Kidney (tissue), 14 donors: ENCODE results near the gene EPYC. TPM values are rescaled to one million over a fixed set of nuclear protein-coding genes. Genes with fewer than 3 reads are reported as not detected.

Source experiments
- DNase-seq, 5 donors: peaks; one replicate each; pipeline ENCODE4 v3.0.0-alpha.2; 2013 to 2020
- FAIRE-seq: peaks from 2 replicates; lab custom pipeline; 2012; peaks lifted over from hg19 to GRCh38; lab: Jason Lieb, UNC
- H3K27ac ChIP-seq, 2 donors: one replicate each; pipeline ENCODE4 v1.7.0; 2013; ENCODE audit warnings: low read depth in 2 of 2, low read length in 2 of 2, inconsistent platforms in 1 of 2
- H3K27me3 ChIP-seq: one replicate; pipeline ENCODE4 v1.7.1; 2013; ENCODE audit warnings: low read length, inconsistent platforms; ENCODE audit not compliant: control insufficient read depth, insufficient read depth
- H3K36me3 ChIP-seq, 3 donors: one replicate each; pipeline versions ENCODE4 v1.7.0 to v1.7.1; 2013; ENCODE audit warnings: low read length in 3 of 3, control low read depth in 1 of 3, inconsistent platforms in 1 of 3; ENCODE audit not compliant: insufficient read depth in 3 of 3, control insufficient read depth in 2 of 3
- H3K4me1 ChIP-seq, 3 donors: one replicate each; pipeline versions ENCODE4 v1.7.0 to v1.7.1; 2013; ENCODE audit warnings: low read length in 3 of 3, inconsistent platforms in 1 of 3, low read depth in 1 of 3; ENCODE audit not compliant: control insufficient read depth in 2 of 3, insufficient read depth in 2 of 3
- H3K4me3 ChIP-seq, 3 donors: one replicate each; pipeline versions ENCODE4 v1.7.0 to v1.8.1; 2013; ENCODE audit warnings: low read length in 3 of 3, control low read depth in 1 of 3, inconsistent platforms in 1 of 3
- H3K9ac ChIP-seq, 3 donors: one replicate each; pipeline versions ENCODE4 v1.7.0 to v1.7.1; 2013; ENCODE audit warnings: low read length in 3 of 3, control low read depth in 1 of 3, inconsistent platforms in 1 of 3
- H3K9me3 ChIP-seq, 3 donors: one replicate each; pipeline versions ENCODE4 v1.7.0 to v1.7.1; 2013; ENCODE audit warnings: low read length in 3 of 3, control low read depth in 1 of 3, inconsistent platforms in 1 of 3; ENCODE audit not compliant: control insufficient read depth in 2 of 3, insufficient read depth in 1 of 3
- intact Hi-C: fragments of 100-400 bp; cut with DNase I; formaldehyde crosslinking; loops from one replicate; pipeline ENCODE4 v1.11.1; 2022
- polyA plus RNA-seq: library from polyadenylated mRNA; stranded (reverse); fragments of 350-450 nt; fragmentation: Illumina TruSeq; extraction: RNeasy Lipid Tissue Mini Kit (QIAGEN cat#74804); gene quantifications from one replicate; pipeline ENCODE4 v1.2.3, GENCODE V29; 2014; ENCODE audit warnings: low read depth, low replicate concordance; ENCODE audit not compliant: insufficient read depth
- total RNA-seq: library from RNA; stranded (reverse); fragmentation: NEBNext Ultra II Directional; extraction: Animal tissue kit (Norgen Biotek cat#: 25700); gene quantifications from one replicate; pipeline ENCODE4 v1.2.1, GENCODE V29; 2021
- TF ChIP-seq, protein P1 (sequence below): IDR thresholded peaks from 3 replicates; pipeline ENCODE4 v1.5.1; 2012; ENCODE audit warnings: mild to moderate bottlenecking, moderate library complexity, borderline replicate concordance; ENCODE audit not compliant: insufficient read depth; ENCODE audit errors: extremely low read depth
- donor health status: control.
- donor health status: control.
- donor health status: control.
- donor health status: control.
- donor health status: control.
- donor health status: DM: yes; HTN: yes; CAD: no.
- donor health status: Normal renal cell carcinoma (clear cell type).

Gene EPYC
- total and polyA plus RNA-seq, 2 donors from 2014 or later = not detected

DNA sequence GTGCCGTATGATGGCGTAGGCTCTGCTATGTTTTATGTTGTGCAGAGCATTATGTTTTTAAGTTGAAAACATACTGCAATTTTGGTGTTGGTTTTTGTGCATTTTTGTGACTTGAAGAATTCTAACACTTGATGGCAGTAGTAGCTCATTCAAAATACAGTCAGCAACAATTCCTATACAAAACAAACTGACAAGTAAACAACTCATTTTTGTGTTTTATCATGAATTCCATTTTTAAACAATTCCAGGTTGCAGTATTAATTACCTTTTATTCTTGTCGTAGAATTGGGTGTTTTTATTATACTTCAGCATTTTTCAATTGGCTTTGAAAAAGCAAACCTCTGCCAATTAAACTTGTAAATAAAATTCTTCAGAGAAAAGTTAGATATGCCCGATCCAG, 45.7 kb downstream of the EPYC start:
- no peak overlapping the region for H3K27ac ChIP-seq
- no peak for FAIRE-seq
- intact Hi-C loops = no loop called here

DNA sequence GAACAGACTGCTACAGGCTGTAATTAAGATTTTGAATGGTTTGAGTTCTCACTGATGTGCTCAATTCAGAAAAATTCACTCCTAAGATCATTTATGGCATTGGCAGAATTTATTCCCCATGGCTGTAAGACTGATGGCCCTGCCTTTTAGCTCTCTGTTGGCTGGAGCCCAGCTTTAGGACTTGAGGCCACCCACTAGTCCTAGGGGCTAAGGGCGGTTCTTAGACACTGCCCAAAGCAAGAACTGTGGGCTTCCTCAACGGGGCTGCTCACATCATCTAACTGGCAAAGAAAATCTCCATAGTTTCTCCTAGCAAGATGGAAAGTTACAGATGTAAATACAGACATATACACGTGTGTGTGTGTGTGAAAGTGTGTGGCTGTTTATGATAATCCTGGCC, 46.4 kb downstream of the EPYC start:
- Histone ChIP-seq H3K9ac (no peak overlapping the region), H3K27me3 (no peaks in the 10 kb centered on the region), H3K36me3 (no peaks in the 10 kb centered on the region), H3K9me3 (no peaks in the 10 kb centered on the region), H3K27ac (no peak overlapping the region), H3K4me1 (no peaks in the 10 kb centered on the region), H3K4me3 (no peak overlapping the region)
- TF ChIP-seq, protein P1, sequence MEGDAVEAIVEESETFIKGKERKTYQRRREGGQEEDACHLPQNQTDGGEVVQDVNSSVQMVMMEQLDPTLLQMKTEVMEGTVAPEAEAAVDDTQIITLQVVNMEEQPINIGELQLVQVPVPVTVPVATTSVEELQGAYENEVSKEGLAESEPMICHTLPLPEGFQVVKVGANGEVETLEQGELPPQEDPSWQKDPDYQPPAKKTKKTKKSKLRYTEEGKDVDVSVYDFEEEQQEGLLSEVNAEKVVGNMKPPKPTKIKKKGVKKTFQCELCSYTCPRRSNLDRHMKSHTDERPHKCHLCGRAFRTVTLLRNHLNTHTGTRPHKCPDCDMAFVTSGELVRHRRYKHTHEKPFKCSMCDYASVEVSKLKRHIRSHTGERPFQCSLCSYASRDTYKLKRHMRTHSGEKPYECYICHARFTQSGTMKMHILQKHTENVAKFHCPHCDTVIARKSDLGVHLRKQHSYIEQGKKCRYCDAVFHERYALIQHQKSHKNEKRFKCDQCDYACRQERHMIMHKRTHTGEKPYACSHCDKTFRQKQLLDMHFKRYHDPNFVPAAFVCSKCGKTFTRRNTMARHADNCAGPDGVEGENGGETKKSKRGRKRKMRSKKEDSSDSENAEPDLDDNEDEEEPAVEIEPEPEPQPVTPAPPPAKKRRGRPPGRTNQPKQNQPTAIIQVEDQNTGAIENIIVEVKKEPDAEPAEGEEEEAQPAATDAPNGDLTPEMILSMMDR = no peak
- FAIRE-seq (no peak), DNase-seq (no peak)
- intact Hi-C loops = no loop called here

More for the DNA sequence above, 45.7 kb downstream of the EPYC start:
- Histone ChIP-seq H3K36me3 (no peaks in the 10 kb centered on the region), H3K4me3 (no peak overlapping the region), H3K9me3 (no peaks in the 10 kb centered on the region), H3K9ac (no peak overlapping the region), H3K27me3 (no peaks in the 10 kb centered on the region), H3K4me1 (no peaks in the 10 kb centered on the region)
- TF ChIP-seq, protein P1 = no peak
- DNase-seq = peak in 2 of 5 donors; percentile 9 to 42

DNA sequence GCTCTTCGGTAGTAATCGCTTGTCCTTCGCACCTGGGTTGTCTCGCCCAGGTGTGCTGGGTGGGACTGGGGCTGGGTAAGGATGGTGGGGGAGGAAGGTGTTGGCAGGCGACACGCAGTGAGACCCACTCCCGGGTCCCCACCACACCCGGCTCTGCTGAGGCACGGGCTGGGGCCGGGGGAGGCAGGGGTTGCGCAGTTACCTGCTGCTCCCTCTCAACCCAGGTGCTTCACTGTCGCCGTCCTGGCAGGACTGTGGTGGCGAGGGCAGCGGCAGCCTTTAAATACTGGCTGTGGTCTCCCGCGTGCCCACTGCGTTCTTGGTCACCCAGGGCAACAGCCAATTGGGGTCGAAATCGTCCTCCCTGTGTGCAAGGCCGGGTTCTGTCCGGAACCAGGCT, 49.9 kb downstream of the EPYC start, which contains the start of gene CCER1:
Gene CCER1, minus strand, starts transcription at position 256 of the 400 bp plus-strand sequence. CDS start 434 bp downstream, outside the sequence.
- H3K9me3 ChIP-seq = no peaks in the 10 kb centered on the region
- FAIRE-seq = no peak
- no peaks in the 10 kb centered on the region for H3K4me1 ChIP-seq
- no peaks in the 10 kb centered on the region for H3K27me3 ChIP-seq
- H3K27ac ChIP-seq = no peak within 1 kb of the TSS
- no peaks in the 10 kb centered on the region for H3K36me3 ChIP-seq
- intact Hi-C loops = no loop called here
- H3K4me3 ChIP-seq = no peak within 1 kb of the TSS
- peak in 1 of 5 donors; percentile 74 for DNase-seq
- TF ChIP-seq, protein P1 = no peak
- H3K9ac ChIP-seq = no peak within 1 kb of the TSS

DNA sequence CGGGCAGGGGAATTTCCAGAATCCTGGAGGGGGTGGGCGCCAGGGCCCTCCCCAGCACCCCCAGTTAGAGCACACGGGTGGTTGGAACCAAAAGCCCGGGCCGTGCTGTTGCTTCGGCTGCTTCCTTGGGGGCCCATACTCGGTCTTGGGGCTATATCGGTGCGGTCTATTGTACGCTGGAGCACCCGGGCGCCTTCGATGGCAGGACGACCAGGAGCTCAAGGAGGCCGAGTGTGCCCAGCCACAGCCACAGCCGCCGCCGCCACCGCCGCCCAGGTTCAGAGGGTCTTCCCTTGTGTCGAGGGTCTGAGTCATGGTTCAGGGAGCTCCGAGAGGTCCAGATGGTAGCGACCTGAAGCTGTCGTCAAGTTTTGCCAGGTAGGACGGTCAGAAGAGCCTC, 50.3 kb downstream of the EPYC start:
- no peak for FAIRE-seq
- peak in 1 of 5 donors; percentile 60 for DNase-seq
- intact Hi-C loops = no loop called here

More for the DNA sequence above, 50.3 kb downstream of the EPYC start:
- no peaks in the 10 kb centered on the region for H3K4me1 ChIP-seq
- H3K36me3 ChIP-seq = no peaks in the 10 kb centered on the region
- no peak overlapping the region for H3K9ac ChIP-seq
- no peaks in the 10 kb centered on the region for H3K9me3 ChIP-seq
- no peak overlapping the region for H3K27ac ChIP-seq
- TF ChIP-seq, protein P1 = no peak
- H3K4me3 ChIP-seq = no peak overlapping the region
- H3K27me3 ChIP-seq = no peaks in the 10 kb centered on the region
